ENCODE data around the gene LAMC2.
A peak's percentile ranks its signal among the peaks of the same experiment; 100 is the strongest.
"Not testable (repeated sequence)": the region's sequence is repeated elsewhere in the genome, so short reads cannot be mapped to it uniquely, and the experiment has no call there.

The LAMC2 gene

GRCh38 chr1:183263886-183264602 is 78.0 kb downstream of the LAMC2 start:
- DNase-seq (ENCODE audit: low read depth in 2 of 2), result no peak

GRCh38 chr1:183267646-183268431 is 81.8 kb downstream of the LAMC2 start:
- DNase-seq (ENCODE audit: low read depth in 2 of 2), result no peak

- DNase-seq (ENCODE audit: low read depth in 2 of 2), result no peak
These were observed 84.6 kb downstream of the LAMC2 start for GRCh38 chr1:183270541-183271141.

- no peak for DNase-seq (ENCODE audit: low read depth in 2 of 2)
These were observed 86.4 kb downstream of the LAMC2 start for GRCh38 chr1:183272390-183272848.

DNA sequence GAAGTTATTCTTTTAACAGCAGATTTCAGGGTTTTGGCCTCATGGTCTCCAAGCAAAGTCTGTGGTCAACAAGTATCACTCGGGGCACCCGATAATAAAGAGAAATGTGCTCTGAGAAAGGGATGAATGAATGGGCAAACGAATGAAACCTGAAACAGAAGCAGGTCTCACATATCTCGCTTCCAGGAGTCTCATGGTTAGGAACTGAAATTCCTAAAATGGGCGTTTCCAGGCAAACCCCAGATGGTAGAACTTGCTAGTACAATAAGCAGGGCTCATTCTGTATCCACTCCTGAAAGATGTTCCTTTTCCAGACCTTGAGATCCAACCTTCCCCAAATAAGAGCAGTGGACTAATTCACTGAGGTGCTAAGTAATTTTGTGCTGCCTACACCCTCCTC is 87.2 kb downstream of the LAMC2 start:
- DNase-seq (ENCODE audit: low read depth in 2 of 2), result no peak

- DNase-seq (ENCODE audit: low read depth in 2 of 2), result not testable (repeated sequence)
These were observed 87.9 kb downstream of the LAMC2 start for GRCh38 chr1:183273984-183274383.

DNA sequence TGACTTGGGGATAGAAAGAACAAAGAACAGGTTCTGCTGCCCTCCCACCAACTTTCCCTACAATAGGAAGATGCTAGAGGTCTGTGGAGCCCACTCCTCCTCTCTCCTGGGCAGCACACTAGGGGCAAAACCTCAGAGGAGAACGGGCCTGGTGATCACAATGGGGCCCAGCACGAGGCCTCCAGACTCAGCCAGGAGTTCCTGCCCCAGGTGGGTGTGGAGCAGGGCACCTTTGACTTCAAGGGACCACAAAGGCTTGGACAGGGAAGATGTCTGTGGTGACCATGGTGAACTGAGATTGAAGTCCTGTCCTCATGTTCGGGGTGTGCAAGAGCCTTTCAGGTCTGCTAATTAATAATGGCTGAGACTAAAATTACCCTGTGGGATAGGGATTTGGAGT is 88.8 kb downstream of the LAMC2 start:
- DNase-seq (ENCODE audit: low read depth in 2 of 2), result no peak

DNA sequence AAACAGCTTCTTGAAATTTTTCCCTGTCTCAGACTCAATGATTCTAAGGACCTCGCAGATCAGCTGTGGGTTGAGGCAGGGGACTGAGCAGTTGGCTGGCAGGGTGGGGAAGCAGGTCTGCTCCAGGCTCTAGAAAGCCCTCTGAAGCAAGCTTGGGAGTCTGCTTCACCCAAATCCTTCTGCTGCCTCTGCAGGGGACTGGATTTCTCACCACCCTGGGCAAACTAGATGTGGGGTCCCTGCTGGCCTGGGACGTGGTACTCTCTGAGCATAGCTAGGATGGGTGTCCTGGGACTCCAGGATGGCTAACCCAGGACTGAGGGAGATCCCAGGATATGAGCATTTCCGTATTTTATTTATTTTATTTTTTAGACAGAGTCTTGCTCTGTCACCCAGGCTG is 89.3 kb downstream of the LAMC2 start:
- no peak for DNase-seq (ENCODE audit: low read depth in 2 of 2)

DNA sequence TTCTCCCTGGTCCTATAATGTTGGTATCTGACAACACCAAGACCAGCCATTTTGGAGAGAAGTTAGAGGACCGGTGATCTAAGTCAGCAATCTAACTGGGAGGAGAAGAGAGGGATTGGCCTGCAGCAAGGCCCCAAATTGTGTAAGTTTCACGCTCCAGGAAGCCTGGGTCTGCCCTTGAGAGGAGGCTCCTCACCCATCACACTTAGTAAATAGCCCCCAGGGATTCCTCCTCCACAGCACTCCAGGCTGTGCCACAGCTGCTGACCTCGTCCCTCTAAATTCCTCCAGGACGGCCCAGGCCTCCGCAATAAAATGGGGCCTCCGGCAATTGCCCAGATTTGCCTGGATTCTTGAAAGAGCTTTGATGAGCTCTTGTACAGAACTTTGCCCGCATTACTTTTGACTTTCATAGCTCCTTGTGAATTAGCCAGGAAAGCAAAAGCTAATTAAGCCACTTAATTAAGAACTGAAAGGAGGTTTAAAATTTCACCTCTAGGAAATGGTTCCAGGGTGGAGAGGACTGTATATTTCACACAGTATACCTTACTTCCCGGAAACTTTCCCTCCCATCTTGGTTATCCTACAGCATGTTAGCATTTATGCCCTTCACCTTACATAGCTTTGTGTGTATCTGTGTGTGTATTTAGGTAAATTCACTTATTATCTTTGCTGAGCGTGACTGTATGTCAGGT is 90.5 kb downstream of the LAMC2 start:
- no peak for DNase-seq (ENCODE audit: low read depth in 2 of 2)

DNA sequence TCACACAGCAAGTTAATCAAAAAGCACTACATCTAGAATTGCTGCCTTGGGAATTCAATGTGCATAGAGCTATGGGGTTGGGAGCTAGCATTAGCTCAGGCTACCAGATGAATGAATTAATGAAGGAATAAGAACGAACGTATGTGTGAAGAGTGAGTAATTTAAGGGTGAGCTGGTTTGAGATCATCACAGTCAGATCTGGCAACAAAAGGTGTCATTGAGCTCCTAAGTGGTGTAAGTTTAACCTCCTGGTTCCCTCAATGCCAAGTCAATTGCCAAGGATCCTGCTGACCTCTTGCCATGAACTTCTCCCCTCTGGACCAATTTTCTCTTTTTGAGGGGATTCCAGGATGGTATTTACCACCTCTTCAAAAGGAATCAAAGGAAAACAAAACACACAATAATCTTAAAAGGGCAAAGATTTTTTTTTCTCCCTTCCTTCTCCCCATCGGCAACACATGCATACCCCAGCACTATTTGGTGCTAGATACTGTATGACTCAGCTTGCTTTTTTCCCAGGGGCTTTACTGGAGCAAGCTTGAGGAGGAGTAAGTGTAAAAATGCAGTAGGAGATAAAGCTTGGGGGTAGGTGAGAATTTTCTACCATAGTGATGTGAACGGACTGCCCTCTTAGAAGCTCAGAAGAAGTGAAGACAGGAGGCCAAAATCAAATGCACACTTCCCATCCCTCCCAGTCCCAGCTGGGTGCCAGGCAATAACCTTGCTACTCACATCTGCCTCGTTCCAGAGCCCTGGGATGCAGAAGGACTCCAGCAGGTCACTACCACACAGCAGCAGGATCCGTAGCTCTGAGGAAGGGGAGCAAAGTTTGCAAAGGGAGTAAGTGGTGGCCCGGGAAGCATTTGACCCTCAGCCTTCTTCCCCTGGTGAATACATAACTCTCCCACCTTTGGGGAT is 92.0 kb downstream of the LAMC2 start:
- DNase-seq (ENCODE audit: low read depth in 2 of 2), result no peak

DNA sequence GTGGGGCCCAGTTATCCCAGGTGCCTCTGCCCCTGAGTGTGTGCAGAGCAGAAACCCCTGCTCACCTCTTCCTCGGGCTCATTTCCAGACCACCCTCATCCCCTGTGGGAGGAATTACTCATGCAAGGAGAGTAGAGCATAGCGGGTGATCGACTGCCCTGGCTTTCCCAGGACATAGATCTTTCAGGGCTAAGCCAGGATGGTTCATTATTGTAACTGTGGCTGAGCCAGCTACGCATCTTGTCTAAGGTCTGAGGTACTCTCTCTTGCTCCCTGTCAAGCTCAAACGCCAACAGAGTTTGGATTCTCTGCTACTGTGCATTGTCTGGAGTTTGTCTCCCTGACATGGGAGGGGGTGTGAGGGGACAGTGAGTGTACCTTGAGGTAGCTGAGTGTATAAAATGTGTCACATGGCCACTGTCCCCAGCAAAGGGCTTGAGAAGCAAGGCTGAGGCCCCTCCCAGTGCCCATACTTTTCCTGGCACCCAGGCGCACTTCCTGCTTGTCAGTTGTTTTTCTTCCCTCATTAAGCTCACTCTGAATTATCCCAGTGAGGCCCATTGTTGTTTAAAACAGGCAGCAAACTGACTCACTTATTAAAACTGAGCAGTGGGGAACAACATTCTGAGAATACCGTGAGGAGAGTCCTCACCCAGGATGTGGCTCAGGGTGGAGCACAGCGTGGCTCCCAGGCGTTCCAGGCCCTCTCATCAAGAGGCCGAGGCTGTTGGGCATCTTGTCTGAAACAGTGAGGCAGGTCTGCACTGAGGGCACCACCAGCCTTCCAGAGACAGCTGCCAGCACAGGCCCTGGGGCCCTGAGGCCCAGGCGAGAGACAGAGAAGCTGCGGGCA is 92.9 kb downstream of the LAMC2 start:
- DNase-seq (ENCODE audit: low read depth in 2 of 2), result no peak

GRCh38 chr1:183279835-183280234 is 93.8 kb downstream of the LAMC2 start:
- no peak for DNase-seq (ENCODE audit: low read depth in 2 of 2)

GRCh38 chr1:183281039-183281438 is 95.0 kb downstream of the LAMC2 start:
- no peak for DNase-seq (ENCODE audit: low read depth in 2 of 2)

- DNase-seq (ENCODE audit: low read depth in 2 of 2), result peak; percentile 26 to 39
These were observed 95.6 kb downstream of the LAMC2 start for GRCh38 chr1:183281553-183282091.

- no peak for DNase-seq (ENCODE audit: low read depth in 2 of 2)
These were observed 96.2 kb downstream of the LAMC2 start for GRCh38 chr1:183282101-183282855.

DNA sequence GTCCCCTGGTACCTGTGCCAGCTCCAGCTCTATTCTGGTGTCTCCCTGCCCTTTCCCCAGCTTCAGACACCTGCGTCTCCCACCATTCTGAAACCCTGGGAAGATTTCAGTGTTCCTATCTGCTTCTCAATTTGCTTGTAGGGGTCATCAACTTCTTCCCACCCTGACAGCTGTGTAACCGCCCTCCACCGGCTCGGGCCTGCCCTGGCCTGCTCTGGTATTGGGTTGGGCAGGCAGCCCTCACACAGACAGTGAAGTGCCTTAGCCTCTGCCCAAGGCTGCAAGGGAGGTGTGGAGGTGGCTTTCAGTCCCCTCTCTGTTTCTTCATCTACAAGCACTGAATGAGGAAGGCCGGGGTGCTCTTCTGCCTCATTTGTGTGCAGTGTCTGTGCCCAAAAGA is 97.2 kb downstream of the LAMC2 start:
- no peak for DNase-seq (ENCODE audit: low read depth in 2 of 2)

DNA sequence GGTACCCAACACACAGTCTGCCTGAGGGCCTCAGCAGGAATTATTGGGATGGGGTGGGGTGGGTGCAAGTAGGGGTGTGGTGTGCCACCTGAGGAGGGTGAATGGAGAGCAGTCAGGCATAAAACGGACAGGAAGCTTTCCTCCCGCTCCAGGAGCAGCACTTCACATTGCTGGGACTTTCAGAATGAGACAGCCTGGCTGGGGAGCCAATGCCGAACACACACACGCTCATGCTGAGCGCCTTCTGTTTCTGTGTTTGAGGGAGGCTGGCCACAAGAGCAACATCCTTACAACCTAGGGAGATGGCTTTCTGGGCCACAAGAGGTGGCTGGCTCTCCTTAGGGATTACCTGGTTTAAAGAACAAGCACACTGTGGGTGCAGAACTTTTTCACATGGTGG is 98.0 kb downstream of the LAMC2 start:
- no peak for DNase-seq (ENCODE audit: low read depth in 2 of 2)

DNA sequence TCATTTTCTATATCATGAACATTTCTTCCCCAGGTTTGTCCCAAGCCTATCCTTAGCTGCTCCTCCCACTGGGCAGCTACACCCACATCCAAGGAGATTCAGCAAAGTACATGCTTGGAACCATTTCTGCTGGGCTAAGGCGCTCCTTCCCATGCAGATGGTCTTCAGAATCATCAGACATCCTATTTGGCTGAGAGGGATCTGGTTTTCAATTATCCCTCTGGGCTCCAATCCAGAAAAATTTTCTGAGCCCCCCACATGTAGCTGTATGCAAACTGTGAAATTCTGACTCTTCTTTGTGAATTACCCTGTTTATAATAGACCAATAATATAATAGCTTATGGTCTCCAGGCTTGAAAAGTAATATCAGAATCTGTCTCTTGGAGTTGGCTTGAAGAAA is 99.2 kb downstream of the LAMC2 start:
- DNase-seq (ENCODE audit: low read depth in 2 of 2), result no peak

DNA sequence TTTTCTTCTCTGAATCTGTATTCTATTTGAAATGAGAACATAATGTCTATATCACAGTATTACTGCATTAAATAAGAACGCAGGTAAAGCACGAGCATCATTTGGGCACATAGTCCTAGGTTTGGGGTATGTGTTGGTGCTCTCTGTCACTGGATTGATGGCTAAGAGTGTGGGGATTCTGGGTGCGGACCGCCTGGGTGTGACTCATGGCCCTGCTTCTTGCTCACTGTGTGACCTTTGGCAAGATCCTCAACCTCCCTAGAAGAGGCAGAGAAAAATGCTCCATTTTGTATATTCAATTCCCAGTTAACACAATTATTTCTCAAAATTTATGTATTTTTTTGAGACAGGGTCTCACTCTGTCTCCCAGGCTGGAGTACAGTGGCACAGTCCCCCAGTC is 99.7 kb downstream of the LAMC2 start:
- DNase-seq (ENCODE audit: low read depth in 2 of 2), result no peak
